GM12878 (cell line): ENCODE measurements around the gene GRK1. TPM values are rescaled to one million over a fixed set of nuclear protein-coding genes. Genes with fewer than 3 reads are reported as not detected.
"Not testable (repeated sequence)": the region's sequence is repeated elsewhere in the genome, so short reads cannot be mapped to it uniquely, and the experiment has no call there.

Experiments
- ATAC-seq: fragments of 200-7000 bp; cut with Tn5 transposase; 3 replicates; pipeline ENCODE4 v1.9.1; 2020; ENCODE audit warnings: mild to moderate bottlenecking, moderate library complexity
- BruUV-seq: library from RNA; stranded (reverse); fragments of 400-500 nt; replicated peaks from 2 replicates; lab custom pipeline; 2021; lab: Mats Ljungman, UMichigan
- CTCF ChIA-PET: fragments of 300-600 bp; sonication (Branson Sonifier 250); formaldehyde crosslinking; extraction: SDS; loops from one replicate; lab custom pipeline; 2021; ENCODE audit warnings: inconsistent platforms; lab: Yijun Ruan, JAX
- POLR2A ChIA-PET: fragments of 350-600 bp; formaldehyde crosslinking; extraction: SDS; loops from one replicate; lab custom pipeline; 2021; ENCODE audit warnings: inconsistent platforms; lab: Charles Lee
- RAD21 ChIA-PET: fragments of 300-600 bp; sonication (Branson Sonifier 250); formaldehyde crosslinking; loops from one replicate; lab custom pipeline; 2023; ENCODE audit warnings: antibody characterized with exemption; ENCODE audit not compliant: unreplicated experiment; lab: Charles Lee
- SMC1A ChIA-PET: fragments of 300-600 bp; sonication (Branson Sonifier 250); formaldehyde crosslinking; loops from one replicate; lab custom pipeline; 2023; ENCODE audit not compliant: unreplicated experiment, uncharacterized antibody; lab: Charles Lee
- DNase-seq: peaks from one replicate; pipeline ENCODE4 v3.0.0-alpha.2; 2011; ENCODE audit warnings: low read depth, low spot score
- FAIRE-seq: peaks from 3 replicates; lab custom pipeline; 2011; peaks lifted over from hg19 to GRCh38; lab: Jason Lieb, UNC
- H2AFZ ChIP-seq: 2 replicates; pipeline ENCODE4 v1.6.0; 2011; ENCODE audit warnings: low read depth, low read length, control low read depth; ENCODE audit not compliant: control insufficient read depth
- H3K27ac ChIP-seq: 2 replicates; pipeline ENCODE4 v1.5.1; 2011; ENCODE audit warnings: control low read depth; ENCODE audit not compliant: control insufficient read depth, insufficient read depth
- H3K27me3 ChIP-seq, 2 experiments: replicated peaks in 1 of 2; 2 replicates each; pipeline versions ENCODE4 v1.6.0 to v1.6.1; 2011; ENCODE audit warnings: low read length in 1 of 2; ENCODE audit not compliant: control insufficient read depth in 2 of 2, insufficient read depth in 2 of 2
- H3K36me3 ChIP-seq, 2 experiments: 2 replicates each; pipeline ENCODE4 v1.5.1; 2011; ENCODE audit warnings: low read length in 1 of 2; ENCODE audit not compliant: control insufficient read depth in 2 of 2, insufficient read depth in 2 of 2
- H3K4me1 ChIP-seq: 2 replicates; pipeline ENCODE4 v1.6.1; 2011; ENCODE audit warnings: mild to moderate bottlenecking, low read length, moderate library complexity, mixed read lengths; ENCODE audit not compliant: control insufficient read depth, insufficient read depth
- H3K4me2 ChIP-seq: 2 replicates; pipeline ENCODE4 v1.6.0; 2011; ENCODE audit warnings: control low read depth; ENCODE audit not compliant: control insufficient read depth, insufficient read depth
- H3K4me3 ChIP-seq: fragments of 200-600 bp; sonication (generic); 2 replicates; pipeline ENCODE4 v1.5.1; 2016
- H3K79me2 ChIP-seq: 2 replicates; pipeline ENCODE4 v1.6.0; 2011; ENCODE audit warnings: low read length; ENCODE audit not compliant: control insufficient read depth, insufficient read depth
- H3K9ac ChIP-seq: 2 replicates; pipeline ENCODE4 v1.8.0; 2011; ENCODE audit warnings: low read length, control low read depth, mixed read lengths; ENCODE audit not compliant: control insufficient read depth, insufficient read depth
- H3K9me3 ChIP-seq: replicated peaks from 3 replicates; pipeline ENCODE4 v1.5.1; 2011; ENCODE audit warnings: mild to moderate bottlenecking, low read length; ENCODE audit not compliant: control insufficient read depth, insufficient read depth
- H4K20me1 ChIP-seq: 2 replicates; pipeline ENCODE4 v1.6.0; 2011; ENCODE audit not compliant: control insufficient read depth, insufficient read depth
- CHD4 ChIP-seq: fragments of 200-600 bp; sonication (generic); IDR thresholded peaks from 2 replicates; pipeline ENCODE4 v1.6.1; 2016; ENCODE audit warnings: mild to moderate bottlenecking
- JUNB ChIP-seq: IDR thresholded peaks from 2 replicates; pipeline ENCODE4 v1.6.1; 2016; ENCODE audit warnings: antibody characterized with exemption, mild to moderate bottlenecking
- PAX8 ChIP-seq: fragments of 450-650 bp; IDR thresholded peaks from 2 replicates; pipeline ENCODE4 v1.6.1; 2017; ENCODE audit warnings: mild to moderate bottlenecking, moderate library complexity
- RFX5 ChIP-seq: IDR thresholded peaks from 2 replicates; pipeline ENCODE4 v1.6.1; 2011; ENCODE audit warnings: low read depth, low read length, improper control_type of control experiment
- SMAD5 ChIP-seq: IDR thresholded peaks from 2 replicates; pipeline ENCODE4 v1.6.1; 2016; ENCODE audit warnings: antibody characterized with exemption, low read depth
- SPI1 ChIP-seq: IDR thresholded peaks from 2 replicates; pipeline ENCODE4 v1.6.1; 2011; ENCODE audit warnings: low read depth, mild to moderate bottlenecking, low read length, moderate library complexity, borderline replicate concordance; ENCODE audit not compliant: insufficient read depth
- TARDBP ChIP-seq: IDR thresholded peaks from 2 replicates; pipeline ENCODE4 v1.6.1; 2016; ENCODE audit warnings: borderline replicate concordance
- YY1 ChIP-seq: IDR thresholded peaks from 2 replicates; pipeline ENCODE4 v1.6.1; 2011; ENCODE audit warnings: low read depth, mild to moderate bottlenecking, low read length
- ZNF384 ChIP-seq: IDR thresholded peaks from 2 replicates; pipeline ENCODE4 v1.6.1; 2012; ENCODE audit warnings: low read depth, mild to moderate bottlenecking, low read length, improper control_type of control experiment, borderline replicate concordance
- WGBS: methylation state at CpG from one replicate; pipeline ENCODE4 v1.1.6; 2016; ENCODE audit warnings: low lambda C conversion rate; ENCODE audit not compliant: insufficient replicate concordance, insufficient coverage; ENCODE audit errors: missing lambda C conversion rate; 5-methylcytosine and 5-hydroxymethylcytosine counted together
- in situ Hi-C: fragments of 300-500 bp; cut with MboI; formaldehyde crosslinking; loops from 9 replicates; pipeline ENCODE4 v1.14.3; 2018; ENCODE audit warnings: mixed read lengths
- intact Hi-C: fragments of 100-400 bp; cut with micrococcal nuclease; formaldehyde crosslinking; loops from one replicate; pipeline ENCODE4 v1.14.2; 2022; ENCODE audit not compliant: unreplicated experiment
- polyA plus RNA-seq, 11 experiments: library from polyadenylated mRNA; depleted of rRNA in 4 of 11; unstranded in 6 of 11; stranded (reverse) in 5 of 11; fragments of >200 nt; fragmentation: Nextera tagmentation in 4 of 11; fragmentation: Illumina TruSeq in 1 of 11; extraction: Ambion mirVana in 4 of 11; extraction: Trizol in 1 of 11; gene quantifications; 1 replicate in 1 of 11; 2 replicates in 10 of 11; pipeline versions ENCODE4 v1.2.1 to v1.2.3, GENCODE V29; 2011 to 2016; ENCODE audit warnings: inconsistent platforms in 2 of 11, missing spikeins in 2 of 11, low read depth in 1 of 11
- total RNA-seq, 4 experiments: library from RNA; depleted of rRNA in 3 of 4; stranded (reverse); fragments of >200 nt in 3 of 4; fragmentation: Illumina TruSeq in 1 of 4; extraction: Trizol in 1 of 4; gene quantifications; 2 replicates each; pipeline versions ENCODE4 v1.2.1 to v1.2.3, GENCODE V29; 2013 to 2021
- TF ChIP-seq, protein P1 (sequence below): fragments of 450-650 bp; IDR thresholded peaks from 2 replicates; pipeline ENCODE4 v1.6.1; 2017; ENCODE audit warnings: borderline replicate concordance
- TF ChIP-seq, protein P2 (sequence below): fragments of 450-650 bp; formaldehyde crosslinking; IDR thresholded peaks from 2 replicates; pipeline ENCODE4 v1.4.0; 2022; ENCODE audit warnings: mild to moderate bottlenecking, moderate library complexity
- TF ChIP-seq, protein P3 (sequence below): IDR thresholded peaks from 2 replicates; pipeline ENCODE4 v1.6.1; 2011; ENCODE audit warnings: low read depth, low read length, improper control_type of control experiment, borderline replicate concordance

GRK1 gene
- total and polyA plus RNA-seq, 10 of the 15 experiments (the other 5 are each of a cell fraction or from before 2014, with no cell fraction given), result under 0.01 to 0.04 TPM; not detected in 8

DNA sequence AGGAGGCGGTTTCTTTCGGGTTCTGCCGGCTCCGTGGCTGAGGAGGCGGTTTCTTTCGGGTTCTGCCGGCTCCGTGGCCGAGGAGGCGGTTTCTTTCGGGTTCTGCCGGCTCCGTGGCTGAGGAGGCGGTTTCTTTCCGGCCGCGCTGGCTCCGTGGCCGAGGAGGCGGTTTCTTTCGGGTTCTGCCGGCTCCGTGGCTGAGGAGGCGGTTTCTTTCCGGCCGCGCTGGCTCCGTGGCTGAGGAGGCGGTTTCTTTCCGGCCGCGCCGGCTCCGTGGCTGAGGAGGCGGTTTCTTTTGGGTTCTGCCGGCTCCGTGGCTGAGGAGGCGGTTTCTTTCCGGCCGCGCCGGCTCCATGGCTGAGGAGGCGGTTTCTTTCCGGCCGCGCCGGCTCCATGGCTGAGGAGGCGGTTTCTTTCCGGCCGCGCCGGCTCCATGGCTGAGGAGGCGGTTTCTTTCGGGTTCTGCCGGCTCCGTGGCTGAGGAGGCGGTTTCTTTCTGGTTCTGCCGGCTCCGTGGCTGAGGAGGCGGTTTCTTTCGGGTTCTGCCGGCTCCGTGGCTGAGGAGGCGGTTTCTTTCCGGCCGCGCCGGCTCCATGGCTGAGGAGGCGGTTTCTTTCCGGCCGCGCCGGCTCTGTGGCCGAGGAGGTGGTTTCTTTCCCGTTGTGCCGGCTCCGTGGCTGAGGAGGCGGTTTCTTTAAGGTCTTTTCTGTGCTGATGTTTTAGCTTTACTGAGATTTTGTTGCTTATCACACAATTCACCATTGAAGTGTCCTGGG, 85.4 kb downstream of the GRK1 start:
- H2AFZ ChIP-seq, in situ Hi-C loops, BruUV-seq, H3K27ac ChIP-seq, SMC1A ChIA-PET, H3K79me2 ChIP-seq, H3K9ac ChIP-seq, POLR2A ChIA-PET, H3K9me3 ChIP-seq, FAIRE-seq, H4K20me1 ChIP-seq, H3K4me1 ChIP-seq, H3K27me3 ChIP-seq, ATAC-seq, RAD21 ChIA-PET, H3K36me3 ChIP-seq, intact Hi-C loops, DNase-seq, CTCF ChIA-PET, H3K4me2 ChIP-seq, H3K4me3 ChIP-seq: not testable (repeated sequence)
- 87% methylated on average over 31 of the region's 78 CpGs for WGBS

DNA sequence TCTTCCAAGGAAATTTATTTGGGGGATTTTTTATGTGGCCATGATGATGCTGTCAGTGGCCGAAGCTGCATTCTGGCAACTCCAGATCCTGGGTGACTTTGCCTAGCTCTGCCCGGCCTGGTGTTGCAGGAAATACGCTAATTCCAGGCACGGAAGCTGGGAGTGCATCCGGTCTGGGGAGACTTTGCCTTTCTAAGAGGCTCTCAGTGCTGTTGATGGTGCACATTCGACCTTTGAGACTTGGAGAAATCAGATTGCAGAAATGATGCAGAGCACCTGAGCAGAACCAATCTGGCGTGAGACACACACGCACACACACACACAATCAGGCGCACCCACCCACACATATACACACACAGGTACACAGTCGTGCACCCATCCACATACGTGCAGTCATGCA, 86.2 kb downstream of the GRK1 start:
- Histone ChIP-seq H3K4me3 (no peak overlapping the region), H3K4me1 (no peaks in the 10 kb centered on the region), H3K36me3 (no peaks in the 10 kb centered on the region), H3K27ac (no peak overlapping the region), H3K79me2 (no peaks in the 10 kb centered on the region), H3K4me2 (no peak overlapping the region), H4K20me1 (no peaks in the 10 kb centered on the region), H3K9ac (no peak overlapping the region), H2AFZ (no peak overlapping the region), H3K27me3 (peaks cover 0 to 2% of the 10 kb centered on the region in 2 experiments; a peak in 1 of 4 replicates), H3K9me3 (no peaks in the 10 kb centered on the region; the same call in 2 of the 3 replicates)
- intact Hi-C loops, result no loop called here
- in situ Hi-C loops, result no loop called here
- no peak for TF ChIP-seq JUNB
- TF ChIP-seq PAX8, result no peak
- TF ChIP-seq SMAD5, result no peak
- TF ChIP-seq ZNF384, result no peak
- no peak for TF ChIP-seq TARDBP
- TF ChIP-seq, protein P1, sequence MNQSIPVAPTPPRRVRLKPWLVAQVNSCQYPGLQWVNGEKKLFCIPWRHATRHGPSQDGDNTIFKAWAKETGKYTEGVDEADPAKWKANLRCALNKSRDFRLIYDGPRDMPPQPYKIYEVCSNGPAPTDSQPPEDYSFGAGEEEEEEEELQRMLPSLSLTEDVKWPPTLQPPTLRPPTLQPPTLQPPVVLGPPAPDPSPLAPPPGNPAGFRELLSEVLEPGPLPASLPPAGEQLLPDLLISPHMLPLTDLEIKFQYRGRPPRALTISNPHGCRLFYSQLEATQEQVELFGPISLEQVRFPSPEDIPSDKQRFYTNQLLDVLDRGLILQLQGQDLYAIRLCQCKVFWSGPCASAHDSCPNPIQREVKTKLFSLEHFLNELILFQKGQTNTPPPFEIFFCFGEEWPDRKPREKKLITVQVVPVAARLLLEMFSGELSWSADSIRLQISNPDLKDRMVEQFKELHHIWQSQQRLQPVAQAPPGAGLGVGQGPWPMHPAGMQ, result no peak
- TF ChIP-seq SPI1, result no peak
- no peak for TF ChIP-seq CHD4
- TF ChIP-seq RFX5, result no peak
- TF ChIP-seq YY1, result no peak
- TF ChIP-seq, protein P2, sequence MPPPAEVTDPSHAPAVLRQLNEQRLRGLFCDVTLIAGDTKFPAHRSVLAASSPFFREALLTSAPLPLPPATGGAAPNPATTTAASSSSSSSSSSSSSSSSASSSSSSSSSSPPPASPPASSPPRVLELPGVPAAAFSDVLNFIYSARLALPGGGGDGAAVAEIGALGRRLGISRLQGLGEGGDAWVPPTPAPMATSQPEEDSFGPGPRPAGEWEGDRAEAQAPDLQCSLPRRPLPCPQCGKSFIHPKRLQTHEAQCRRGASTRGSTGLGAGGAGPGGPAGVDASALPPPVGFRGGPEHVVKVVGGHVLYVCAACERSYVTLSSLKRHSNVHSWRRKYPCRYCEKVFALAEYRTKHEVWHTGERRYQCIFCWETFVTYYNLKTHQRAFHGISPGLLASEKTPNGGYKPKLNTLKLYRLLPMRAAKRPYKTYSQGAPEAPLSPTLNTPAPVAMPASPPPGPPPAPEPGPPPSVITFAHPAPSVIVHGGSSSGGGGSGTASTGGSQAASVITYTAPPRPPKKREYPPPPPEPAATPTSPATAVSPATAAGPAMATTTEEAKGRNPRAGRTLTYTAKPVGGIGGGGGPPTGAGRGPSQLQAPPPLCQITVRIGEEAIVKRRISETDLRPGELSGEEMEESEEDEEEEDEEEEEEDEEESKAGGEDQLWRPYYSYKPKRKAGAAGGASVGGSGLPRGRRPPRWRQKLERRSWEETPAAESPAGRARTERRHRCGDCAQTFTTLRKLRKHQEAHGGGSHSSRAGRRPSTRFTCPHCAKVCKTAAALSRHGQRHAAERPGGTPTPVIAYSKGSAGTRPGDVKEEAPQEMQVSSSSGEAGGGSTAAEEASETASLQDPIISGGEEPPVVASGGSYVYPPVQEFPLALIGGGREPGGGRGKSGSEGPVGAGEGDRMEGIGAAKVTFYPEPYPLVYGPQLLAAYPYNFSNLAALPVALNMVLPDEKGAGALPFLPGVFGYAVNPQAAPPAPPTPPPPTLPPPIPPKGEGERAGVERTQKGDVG (CRISPR knock-in tag), result no peak
- TF ChIP-seq, protein P3, sequence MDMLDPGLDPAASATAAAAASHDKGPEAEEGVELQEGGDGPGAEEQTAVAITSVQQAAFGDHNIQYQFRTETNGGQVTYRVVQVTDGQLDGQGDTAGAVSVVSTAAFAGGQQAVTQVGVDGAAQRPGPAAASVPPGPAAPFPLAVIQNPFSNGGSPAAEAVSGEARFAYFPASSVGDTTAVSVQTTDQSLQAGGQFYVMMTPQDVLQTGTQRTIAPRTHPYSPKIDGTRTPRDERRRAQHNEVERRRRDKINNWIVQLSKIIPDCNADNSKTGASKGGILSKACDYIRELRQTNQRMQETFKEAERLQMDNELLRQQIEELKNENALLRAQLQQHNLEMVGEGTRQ, result no peak
- RAD21 ChIA-PET, result no interaction called here
- DNase-seq (no peak), FAIRE-seq (no peak), ATAC-seq (no peak)
- POLR2A ChIA-PET, result no interaction called here
- SMC1A ChIA-PET, result no interaction called here
- CTCF ChIA-PET, result no interaction called here
- WGBS, result 47% methylated on average over 11 of the region's 11 CpGs
- no TSS peak for BruUV-seq
